ENCODE measurements around the gene TNFSF12. TPM values are rescaled to one million over a fixed set of nuclear protein-coding genes. Genes with fewer than 3 reads are reported as not detected.

Gene TNFSF12
- total and polyA plus RNA-seq, 8 donors = 6.1 to 199 (median 46.5) TPM

DNA sequence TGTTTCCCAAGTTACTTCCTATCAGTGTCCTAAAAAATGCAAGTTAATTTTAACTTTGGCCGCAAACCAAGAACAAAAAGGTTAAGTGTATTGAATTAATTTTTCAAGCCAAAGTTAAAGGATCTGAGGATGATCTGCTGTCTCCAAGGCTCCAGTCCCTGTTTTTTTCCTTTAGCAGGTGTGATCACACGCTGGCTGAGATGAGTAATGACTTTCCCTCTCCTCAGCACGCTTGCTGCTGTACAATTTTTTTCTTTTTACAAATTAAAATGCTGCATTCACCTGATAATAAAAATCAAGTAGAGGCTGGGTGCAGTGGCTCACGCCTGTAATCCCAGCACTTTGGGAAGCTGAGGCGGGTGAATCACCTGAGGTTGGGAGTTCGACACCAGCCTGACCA is 3.9 kb upstream of the TNFSF12 start:
- Histone ChIP-seq H3K4me1 (peaks cover 12 to 21% (median 18%) of the 10 kb centered on the region in 4 donors), H3K9me3 (no peaks in the 10 kb centered on the region), H3K27ac (no peak overlapping the region), H3K4me3 (no peak overlapping the region), H3K27me3 (no peaks in the 10 kb centered on the region), H3K36me3 (no peaks in the 10 kb centered on the region)
- no peak for DNase-seq
- TF ChIP-seq, protein P1, sequence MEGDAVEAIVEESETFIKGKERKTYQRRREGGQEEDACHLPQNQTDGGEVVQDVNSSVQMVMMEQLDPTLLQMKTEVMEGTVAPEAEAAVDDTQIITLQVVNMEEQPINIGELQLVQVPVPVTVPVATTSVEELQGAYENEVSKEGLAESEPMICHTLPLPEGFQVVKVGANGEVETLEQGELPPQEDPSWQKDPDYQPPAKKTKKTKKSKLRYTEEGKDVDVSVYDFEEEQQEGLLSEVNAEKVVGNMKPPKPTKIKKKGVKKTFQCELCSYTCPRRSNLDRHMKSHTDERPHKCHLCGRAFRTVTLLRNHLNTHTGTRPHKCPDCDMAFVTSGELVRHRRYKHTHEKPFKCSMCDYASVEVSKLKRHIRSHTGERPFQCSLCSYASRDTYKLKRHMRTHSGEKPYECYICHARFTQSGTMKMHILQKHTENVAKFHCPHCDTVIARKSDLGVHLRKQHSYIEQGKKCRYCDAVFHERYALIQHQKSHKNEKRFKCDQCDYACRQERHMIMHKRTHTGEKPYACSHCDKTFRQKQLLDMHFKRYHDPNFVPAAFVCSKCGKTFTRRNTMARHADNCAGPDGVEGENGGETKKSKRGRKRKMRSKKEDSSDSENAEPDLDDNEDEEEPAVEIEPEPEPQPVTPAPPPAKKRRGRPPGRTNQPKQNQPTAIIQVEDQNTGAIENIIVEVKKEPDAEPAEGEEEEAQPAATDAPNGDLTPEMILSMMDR (IDR thresholded peaks at IDR 0.05) = no peak
- no peak for TF ChIP-seq POLR2A (IDR thresholded peaks at IDR 0.05)
- TF ChIP-seq POLR2AphosphoS5 (IDR thresholded peaks at IDR 0.05) = no peak
- no peak for TF ChIP-seq EP300 (IDR thresholded peaks at IDR 0.05)
- intact Hi-C loops (cut with DNase I; ENCODE audit: low total_unique reads) = no loop called here
- 61 to 77% (median 68%) methylated on average over 6 of the region's 6 CpGs for WGBS, 5 donors

DNA sequence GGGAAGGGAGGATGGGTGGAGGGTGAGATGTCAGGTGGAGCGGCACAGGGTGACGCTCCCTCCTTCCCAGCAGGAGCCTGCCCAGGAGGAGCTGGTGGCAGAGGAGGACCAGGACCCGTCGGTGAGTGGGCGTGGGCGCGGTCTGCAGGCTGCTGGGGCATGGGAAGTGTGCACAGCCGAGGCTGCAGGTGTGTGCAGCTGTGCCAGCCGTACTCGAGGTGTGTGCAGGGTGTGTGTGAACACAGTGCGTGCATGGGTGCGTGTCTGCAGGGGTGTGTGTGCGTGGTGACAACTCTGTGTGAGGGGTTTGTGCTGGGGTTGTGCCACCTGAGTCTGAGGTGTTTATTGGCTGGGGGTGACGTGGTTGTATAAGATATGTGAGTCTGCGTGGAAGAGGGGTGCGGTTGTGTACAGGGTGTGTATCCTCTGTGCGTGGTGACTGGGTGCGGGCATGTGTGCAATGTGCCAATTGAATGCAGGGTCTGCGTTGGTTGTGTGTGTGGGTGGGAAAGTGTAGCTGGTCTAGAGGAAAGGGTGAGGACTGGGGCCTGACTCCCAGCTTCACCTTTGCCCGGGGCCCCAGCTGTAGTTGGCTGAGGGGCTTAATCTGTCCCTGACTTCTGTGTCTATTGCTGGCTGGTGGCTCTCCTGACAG is 670 bp downstream of the TNFSF12 start:
- intact Hi-C loops (cut with DNase I; ENCODE audit: low total_unique reads) = loop anchor here (5.0 kb wide), 1 partner anchor 37 kb away; no protein-coding TSS in a partner anchor

GRCh38 chr17:7550344-7550743 is 1.5 kb downstream of the TNFSF12 start:
- TF ChIP-seq EP300 (IDR thresholded peaks at IDR 0.05) = no peak
- TF ChIP-seq, protein P1 (IDR thresholded peaks at IDR 0.05) = no peak
- no peak for TF ChIP-seq POLR2A (IDR thresholded peaks at IDR 0.05)
- TF ChIP-seq POLR2AphosphoS5 (IDR thresholded peaks at IDR 0.05) = no peak
- Histone ChIP-seq H3K4me1 (peaks cover 13 to 53% (median 24%) of the 10 kb centered on the region in 4 donors), H3K27ac (peak overlapping the region in 4 of 5 donors; percentile 82 to 96 (median 90)), H3K4me3 (peak overlapping the region in 1 of 4 donors; percentile 59), H3K27me3 (no peaks in the 10 kb centered on the region), H3K36me3 (peaks cover 0 to 15% (median 10%) of the 10 kb centered on the region in 4 donors), H3K9me3 (no peaks in the 10 kb centered on the region)
- DNase-seq = no peak
- intact Hi-C loops (cut with DNase I; ENCODE audit: low total_unique reads) = loop anchor here (5.0 kb wide), 1 partner anchor 38 kb away; no protein-coding TSS in a partner anchor
- WGBS, 5 donors = 48 to 71% (median 64%) methylated on average over 5 to 6 of the region's 6 CpGs

More for the DNA sequence above, 670 bp downstream of the TNFSF12 start:
- H3K36me3 ChIP-seq = peaks cover 0 to 15% (median 9%) of the 10 kb centered on the region in 4 donors
- TF ChIP-seq POLR2AphosphoS5 (IDR thresholded peaks at IDR 0.05) (no peak), POLR2A (IDR thresholded peaks at IDR 0.05) (no peak), EP300 (IDR thresholded peaks at IDR 0.05) (no peak)
- TF ChIP-seq, protein P1 (IDR thresholded peaks at IDR 0.05) = no peak
- 14 to 25% (median 17%) methylated on average over 19 to 20 of the region's 20 CpGs for WGBS, 5 donors
- peak overlapping the region; percentile 59 to 68 (median 64) for H3K4me3 ChIP-seq
- no peaks in the 10 kb centered on the region for H3K27me3 ChIP-seq
- H3K9me3 ChIP-seq = no peaks in the 10 kb centered on the region
- peaks cover 13 to 53% (median 24%) of the 10 kb centered on the region in 4 donors for H3K4me1 ChIP-seq
- DNase-seq = peak; percentile 33 to 77
- H3K27ac ChIP-seq = peak overlapping the region; percentile 71 to 96 (median 89)

DNA sequence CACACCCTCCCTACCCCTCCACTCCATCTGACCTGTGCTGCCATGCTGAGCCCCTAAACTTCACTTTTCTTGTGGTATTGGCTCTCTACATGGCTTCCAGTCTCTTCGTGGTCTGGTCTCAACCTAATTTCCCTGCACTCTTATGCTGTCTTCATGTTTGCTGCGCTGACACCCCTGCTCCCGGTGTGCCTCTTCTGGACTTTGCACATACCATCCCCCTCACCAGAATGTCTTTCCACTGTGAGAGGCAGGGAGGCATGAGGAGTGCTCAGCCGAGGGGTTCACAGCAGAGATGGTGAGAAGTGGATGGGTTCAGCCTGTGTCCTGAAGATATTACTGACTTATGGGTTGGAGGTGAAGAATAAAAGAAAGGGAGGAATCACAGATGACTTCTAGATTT is 2.5 kb downstream of the TNFSF12 start:
- TF ChIP-seq, protein P1 (IDR thresholded peaks at IDR 0.05) = no peak
- TF ChIP-seq POLR2A (IDR thresholded peaks at IDR 0.05) = no peak
- no peak for TF ChIP-seq EP300 (IDR thresholded peaks at IDR 0.05)
- TF ChIP-seq POLR2AphosphoS5 (IDR thresholded peaks at IDR 0.05) = no peak
- intact Hi-C loops (cut with DNase I; ENCODE audit: low total_unique reads) = loop anchor here (5.0 kb wide), 1 partner anchor 39 kb away; no protein-coding TSS in a partner anchor
- Histone ChIP-seq H3K4me3 (no peak overlapping the region), H3K9me3 (no peaks in the 10 kb centered on the region), H3K27ac (peak overlapping the region in 1 of 5 donors; percentile 2), H3K27me3 (no peaks in the 10 kb centered on the region), H3K4me1 (peaks cover 13 to 55% (median 24%) of the 10 kb centered on the region in 4 donors), H3K36me3 (peaks cover 0 to 15% (median 10%) of the 10 kb centered on the region in 4 donors)
- no peak for DNase-seq
- 82 to 93% (median 88%) methylated on average over 4 of the region's 4 CpGs for WGBS, 5 donors

Data from stomach (tissue), 9 donors.